ENCODE data around the gene CPM.

GRCh38 chr12:68950511-68950910, 17.5 kb upstream of the CPM start:
- TF ChIP-seq CTCF (conservative IDR thresholded peaks at IDR 0.05) (no peak), ZFX (IDR thresholded peaks at IDR 0.05) (no peak)
